Tongue (tissue), 2 donors: ENCODE data around the gene LHX3. TPM values are rescaled to one million over a fixed set of nuclear protein-coding genes. Genes with fewer than 3 reads are reported as not detected.
A peak's percentile ranks its signal among the peaks of the same experiment; 100 is the strongest.

ENCODE experiments used
- DNase-seq: peaks from one replicate; pipeline ENCODE4 v3.0.0-alpha.2; 2015
- total RNA-seq: library from RNA; depleted of rRNA; stranded (reverse); fragments of >200 nt; gene quantifications from one replicate; pipeline ENCODE4 v1.2.3, GENCODE V29; 2014

LHX3 gene
- total RNA-seq, result not detected

DNA sequence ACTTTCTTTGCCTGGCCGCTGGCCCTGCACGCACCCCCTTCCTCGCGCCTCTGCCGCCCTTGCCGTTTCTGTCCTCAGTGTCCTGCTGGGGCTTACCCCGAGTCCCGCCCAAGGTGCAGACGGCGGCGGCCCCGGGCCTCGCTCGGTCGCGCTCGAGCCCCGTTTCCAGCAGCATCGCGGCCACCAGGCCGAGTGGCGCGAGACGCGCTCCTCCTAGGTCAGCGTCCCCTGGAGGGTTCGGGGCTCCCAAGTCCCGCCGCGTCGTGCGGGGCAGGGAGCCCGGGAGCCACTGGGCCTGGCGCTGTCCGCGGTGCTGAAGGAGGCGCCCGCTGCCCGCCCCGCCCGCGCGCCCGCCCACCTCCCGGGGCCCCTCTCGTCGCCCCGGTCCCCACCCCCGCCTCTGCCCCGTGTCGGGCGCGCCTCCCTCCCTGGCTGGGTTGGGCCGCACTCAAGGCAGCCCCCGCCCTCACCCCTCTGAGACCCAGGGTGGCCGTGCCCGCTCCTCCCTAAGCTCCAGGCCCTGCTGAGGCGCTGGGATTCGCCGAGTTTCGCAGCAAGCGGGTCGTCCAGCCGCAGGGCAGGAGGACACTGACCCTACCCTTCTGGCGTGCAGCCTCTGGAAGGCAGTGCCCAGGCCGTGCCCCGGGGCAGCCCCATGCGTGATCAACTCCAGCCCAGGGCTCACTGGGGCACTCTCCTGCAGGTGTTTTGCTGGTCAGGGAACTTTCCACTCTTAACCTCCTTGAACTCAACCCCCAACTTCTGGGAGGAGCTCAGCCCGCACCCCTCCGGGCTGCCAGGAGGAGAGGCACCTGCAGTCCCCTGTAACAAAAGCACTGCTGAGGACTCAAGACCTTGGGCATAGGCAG is at the start of gene LHX3:
LHX3 (minus strand) TSS at position 291 of the 869 bp plus-strand sequence; CDS start at position 175, 116 bp downstream.
- peak; percentile 71 for DNase-seq

DNA sequence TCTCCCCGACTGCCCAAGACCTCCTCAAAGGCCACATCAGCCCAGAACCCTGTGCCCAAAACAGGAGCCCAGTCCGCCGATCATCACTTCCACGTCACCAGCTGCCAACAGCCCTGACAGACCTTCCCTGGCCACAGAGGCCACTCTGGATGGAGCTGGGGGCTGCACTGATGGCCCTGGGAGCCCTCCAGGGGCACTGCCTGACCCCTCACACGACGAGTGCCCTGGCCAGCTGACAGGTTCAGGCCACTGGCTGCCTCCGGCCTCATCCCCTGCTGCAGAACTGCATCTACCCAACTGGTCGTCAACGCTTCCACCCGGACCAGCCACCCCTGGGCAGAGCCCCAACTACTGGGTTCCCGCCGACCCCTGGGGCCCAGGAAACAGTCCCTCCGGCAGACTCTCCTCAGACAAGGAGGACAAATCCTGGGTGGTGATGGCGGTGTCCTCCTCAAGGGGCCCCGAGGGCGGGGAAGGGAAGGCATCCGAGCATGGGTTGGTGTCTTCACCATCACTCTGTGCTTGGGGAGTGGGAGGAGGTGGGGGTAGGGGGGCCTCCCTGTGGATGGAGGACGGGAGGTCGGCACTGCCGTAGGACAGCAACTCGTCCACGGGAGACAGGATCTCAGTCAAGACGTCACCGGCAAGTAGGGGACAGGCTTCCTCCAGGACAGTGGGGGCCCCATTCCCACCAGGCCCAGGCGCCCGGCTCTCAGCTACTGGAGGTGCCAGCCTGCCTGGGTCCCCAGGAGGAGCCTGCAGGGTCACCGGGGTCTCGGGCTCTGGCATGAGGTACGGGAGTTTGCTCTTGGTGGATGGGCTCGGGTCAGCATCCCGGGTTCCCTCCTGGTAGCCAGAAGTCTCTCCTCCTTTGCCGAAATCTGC is 48.6 kb upstream of the LHX3 start:
- DNase-seq, result no peak

DNA sequence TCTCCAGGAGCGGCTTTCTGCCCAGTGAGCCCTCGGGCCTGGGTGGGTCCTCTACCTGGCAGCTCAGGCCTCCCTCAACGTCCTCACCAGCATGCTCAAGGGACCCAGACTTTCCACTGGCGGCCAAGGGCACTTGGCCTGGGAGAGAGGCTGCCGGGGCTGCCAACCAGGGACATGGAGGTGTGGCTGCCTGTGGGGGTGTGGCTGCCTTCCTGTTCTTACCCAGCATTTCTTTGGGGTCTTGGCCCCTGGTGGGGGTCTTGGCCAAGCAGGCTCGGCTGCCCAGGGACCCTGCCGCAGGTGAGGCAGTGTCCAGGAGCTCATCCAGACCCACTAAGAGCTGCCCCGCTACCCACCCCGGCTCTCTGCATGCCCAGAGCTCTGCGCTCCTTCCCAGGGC is 47.9 kb upstream of the LHX3 start:
- no peak for DNase-seq

- DNase-seq, result no peak
These were observed 47.4 kb upstream of the LHX3 start for GRCh38 chr9:136252281-136252680.

DNA sequence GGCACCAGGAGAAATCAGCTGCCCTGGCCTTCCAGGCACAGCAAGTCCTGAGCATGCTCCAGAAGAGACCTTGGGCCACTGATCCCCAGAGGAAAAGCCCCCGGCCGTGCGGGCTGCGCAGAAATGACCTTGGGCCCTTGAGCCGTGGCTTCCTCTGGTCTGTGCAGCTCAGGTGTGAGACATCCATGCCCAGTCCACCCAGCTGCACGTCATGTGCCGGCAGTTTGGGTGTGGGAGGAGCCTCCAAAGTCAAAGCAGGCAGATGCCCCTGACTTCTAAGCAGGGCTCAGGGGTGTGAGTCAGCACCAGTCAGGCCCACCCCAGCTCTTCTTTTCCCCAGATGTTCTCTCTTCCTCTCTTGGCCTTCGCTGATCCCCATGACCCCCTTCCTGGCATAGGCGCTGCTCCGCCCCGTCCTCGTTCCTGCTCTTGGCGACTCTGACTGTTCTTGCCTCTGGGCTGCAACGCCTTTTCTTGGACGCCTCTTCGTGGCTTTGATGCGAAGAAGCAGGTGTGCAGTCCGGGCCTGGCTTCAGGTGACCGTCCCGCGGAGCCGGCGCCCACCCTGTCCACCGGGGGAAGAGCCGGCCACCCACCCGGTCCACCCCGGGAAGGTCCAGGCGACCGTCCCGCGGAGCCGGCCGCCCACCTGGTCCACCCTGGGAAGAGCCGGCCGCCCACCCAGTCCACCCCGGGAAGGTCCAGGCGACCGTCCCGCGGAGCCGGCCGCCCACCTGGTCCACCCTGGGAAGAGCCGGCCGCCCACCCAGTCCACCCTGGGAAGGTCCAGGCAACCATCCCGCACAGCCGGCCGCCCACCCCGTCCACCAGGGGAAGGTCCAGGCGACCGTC is 46.6 kb upstream of the LHX3 start:
- no peak for DNase-seq

- no peak for DNase-seq
These were observed 45.7 kb upstream of the LHX3 start for GRCh38 chr9:136250676-136251075.

DNA sequence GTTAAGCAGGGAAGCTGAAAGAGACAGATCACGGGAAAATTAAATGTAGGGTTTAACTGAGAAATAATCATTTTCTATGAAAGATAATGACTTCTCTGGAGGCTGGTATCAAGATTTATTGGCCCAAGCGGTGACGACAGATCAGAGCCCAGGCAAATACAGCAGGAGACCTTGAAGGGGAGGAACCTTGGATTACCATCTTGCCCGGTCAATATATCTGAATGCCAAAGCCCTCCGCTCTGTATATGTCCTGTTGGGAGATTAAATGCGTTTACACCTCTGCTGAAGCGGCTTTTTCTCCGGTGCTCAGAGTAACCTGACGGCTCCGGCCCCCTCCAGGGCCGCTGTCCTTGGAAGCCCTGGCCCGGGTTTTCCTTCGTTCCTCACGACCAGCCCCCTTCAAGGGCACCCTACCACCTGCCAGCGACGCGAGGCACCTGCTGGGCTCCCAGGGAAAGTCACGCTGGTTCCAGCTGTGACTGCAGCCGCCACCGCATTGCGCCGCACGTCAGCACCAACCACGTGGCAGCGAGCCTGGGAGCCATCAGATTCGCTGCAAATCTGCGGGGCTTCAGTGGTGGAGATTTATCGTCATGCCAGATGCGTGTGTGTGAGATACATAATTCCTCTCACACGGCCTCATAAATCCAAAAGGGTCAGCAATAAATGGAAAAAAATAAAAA is 45.1 kb upstream of the LHX3 start:
- DNase-seq, result peak; percentile 46

GRCh38 chr9:136248951-136249876 is 44.3 kb upstream of the LHX3 start:
- no peak for DNase-seq

DNA sequence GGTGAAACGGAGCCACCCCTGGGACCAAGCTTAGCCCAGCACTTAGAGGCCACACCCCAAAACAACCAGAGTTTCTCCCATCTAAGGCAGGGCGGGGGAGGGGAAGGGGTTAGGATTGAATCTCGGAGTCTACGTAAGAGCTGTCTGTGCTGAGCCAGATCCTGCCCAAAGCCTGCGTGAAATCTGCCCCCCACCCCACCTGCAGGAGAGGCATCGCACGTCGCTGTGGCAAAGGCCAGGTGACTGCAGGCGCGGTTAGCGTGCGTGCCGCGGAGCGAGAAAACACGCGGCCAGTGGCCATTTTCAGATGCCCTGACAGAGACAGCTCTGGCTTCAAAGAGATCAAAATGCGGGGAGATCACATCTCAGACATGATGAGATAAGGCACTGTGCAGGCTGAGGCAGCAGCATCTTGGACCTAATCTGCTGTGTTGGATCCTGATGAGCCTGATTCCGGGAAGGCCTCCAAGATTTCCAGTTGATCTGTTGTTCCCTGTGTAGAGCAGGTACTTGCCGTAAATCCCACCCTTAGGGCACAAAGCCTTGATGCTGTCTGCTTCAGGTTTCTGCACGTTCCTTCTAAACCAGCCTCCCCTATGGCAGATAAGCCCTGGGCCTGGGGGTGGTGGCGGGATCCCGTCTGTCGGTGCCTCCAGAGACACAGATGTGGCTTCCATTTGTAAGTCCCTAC is 43.2 kb upstream of the LHX3 start:
- no peak for DNase-seq

DNA sequence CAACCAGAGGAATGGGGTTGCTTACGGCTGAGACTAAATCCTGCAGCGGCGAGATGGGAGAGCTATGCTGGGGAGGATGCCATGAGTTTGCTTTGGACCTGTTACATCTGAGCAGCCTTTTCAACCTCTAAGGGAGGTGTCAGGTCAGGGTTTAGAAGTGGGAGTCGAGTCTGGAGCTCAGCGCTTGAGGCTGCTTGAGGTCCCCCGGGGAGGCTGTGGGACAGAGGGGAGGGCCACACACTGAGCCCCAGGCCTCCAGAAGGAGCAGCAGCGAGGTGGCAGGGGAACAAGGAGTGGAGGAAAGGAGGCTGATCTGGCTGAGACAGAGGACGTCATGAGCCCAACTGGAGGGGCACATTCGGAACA is 42.6 kb upstream of the LHX3 start:
- DNase-seq, result no peak

- no peak for DNase-seq
These were observed 42.1 kb upstream of the LHX3 start for GRCh38 chr9:136246849-136247550.

GRCh38 chr9:136245219-136246150 is 40.6 kb upstream of the LHX3 start, which contains the start of gene QSOX2:
QSOX2 (minus strand) TSS chr9:136245812; CDS start chr9:136245803, 9 bp downstream.
- DNase-seq, result peak; percentile 90

GRCh38 chr9:136244969-136245218 is 40.0 kb upstream of the LHX3 start:
- DNase-seq, result no peak

GRCh38 chr9:136244122-136244968 is 39.4 kb upstream of the LHX3 start:
- no peak for DNase-seq

GRCh38 chr9:136243631-136244030 is 38.7 kb upstream of the LHX3 start:
- DNase-seq, result no peak

GRCh38 chr9:136242918-136243525 is 38.1 kb upstream of the LHX3 start:
- no peak for DNase-seq

DNA sequence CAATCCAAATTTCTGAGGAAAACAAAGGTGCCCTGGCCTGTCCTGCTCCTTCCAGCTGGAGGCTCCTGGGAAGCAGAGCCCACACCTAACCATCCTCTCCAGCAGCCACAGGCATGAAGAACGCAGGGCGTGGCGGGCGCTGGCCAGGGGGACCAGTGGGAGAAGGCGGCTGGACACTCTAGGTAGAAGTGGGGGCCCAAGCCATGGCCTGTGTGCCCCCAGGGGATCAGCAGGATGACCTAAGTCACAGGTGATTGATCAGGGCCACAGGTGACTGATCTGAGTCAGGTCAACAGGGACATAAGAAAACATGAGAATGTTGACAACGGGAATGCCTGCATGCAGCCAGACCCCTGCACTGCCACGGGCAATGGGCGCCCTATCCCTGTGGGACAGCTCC is 37.3 kb upstream of the LHX3 start:
- DNase-seq, result no peak
